Ovary (tissue), 3 donors: ENCODE results near the gene MROH2B.

Source experiments
- EP300 ChIP-seq: sonication (generic); formaldehyde crosslinking; IDR thresholded peaks from one replicate; pipeline ENCODE4 v1.6.1; 2017; ENCODE audit warnings: antibody characterized with exemption
- TF ChIP-seq, protein P1 (sequence below), 3 donors: fragments of 450-650 bp in 2 of 3; fragments of 200-600 bp in 1 of 3; IDR thresholded peaks; one replicate each; pipeline versions ENCODE4 v1.5.1 to v1.8.0; 2016 to 2022; ENCODE audit warnings: antibody characterized with exemption in 3 of 3, mild to moderate bottlenecking in 1 of 3
- donor health status: DM: no; HTN: no; CAD: no.

DNA sequence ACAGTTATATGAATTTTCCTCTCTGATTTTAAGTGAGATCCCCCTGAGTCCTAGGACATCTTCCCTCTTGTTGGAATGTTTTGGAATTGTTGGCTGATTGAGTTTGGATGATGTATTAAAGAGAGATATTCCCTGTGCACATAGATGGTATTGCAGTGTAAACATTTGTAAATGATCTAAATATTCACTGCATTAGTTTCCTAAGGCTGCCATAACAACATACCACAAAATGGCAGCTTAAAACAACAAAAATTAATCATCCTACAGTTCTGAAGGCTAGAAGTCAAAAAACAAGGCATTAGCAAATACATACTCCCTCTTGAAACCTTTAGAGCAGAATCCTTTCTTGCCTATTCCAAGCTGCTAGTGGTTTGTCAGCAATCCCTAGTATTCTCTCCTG lies 38.0 kb upstream of the MROH2B start:
- TF ChIP-seq, protein P1, sequence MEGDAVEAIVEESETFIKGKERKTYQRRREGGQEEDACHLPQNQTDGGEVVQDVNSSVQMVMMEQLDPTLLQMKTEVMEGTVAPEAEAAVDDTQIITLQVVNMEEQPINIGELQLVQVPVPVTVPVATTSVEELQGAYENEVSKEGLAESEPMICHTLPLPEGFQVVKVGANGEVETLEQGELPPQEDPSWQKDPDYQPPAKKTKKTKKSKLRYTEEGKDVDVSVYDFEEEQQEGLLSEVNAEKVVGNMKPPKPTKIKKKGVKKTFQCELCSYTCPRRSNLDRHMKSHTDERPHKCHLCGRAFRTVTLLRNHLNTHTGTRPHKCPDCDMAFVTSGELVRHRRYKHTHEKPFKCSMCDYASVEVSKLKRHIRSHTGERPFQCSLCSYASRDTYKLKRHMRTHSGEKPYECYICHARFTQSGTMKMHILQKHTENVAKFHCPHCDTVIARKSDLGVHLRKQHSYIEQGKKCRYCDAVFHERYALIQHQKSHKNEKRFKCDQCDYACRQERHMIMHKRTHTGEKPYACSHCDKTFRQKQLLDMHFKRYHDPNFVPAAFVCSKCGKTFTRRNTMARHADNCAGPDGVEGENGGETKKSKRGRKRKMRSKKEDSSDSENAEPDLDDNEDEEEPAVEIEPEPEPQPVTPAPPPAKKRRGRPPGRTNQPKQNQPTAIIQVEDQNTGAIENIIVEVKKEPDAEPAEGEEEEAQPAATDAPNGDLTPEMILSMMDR (IDR thresholded peaks at IDR 0.05), result no peak
- no peak for TF ChIP-seq EP300
